ENCODE data around the gene P3H4. TPM values are rescaled to one million over a fixed set of nuclear protein-coding genes. Genes with fewer than 3 reads are reported as not detected.

P3H4 gene
- total and polyA plus RNA-seq, 10 of the 15 experiments (the other 5 are each of a cell fraction or from before 2014, with no cell fraction given): 0.32 to 1.1 (median 0.64) TPM; not detected in 1

- TF ChIP-seq PKNOX1 (IDR thresholded peaks at IDR 0.05) (no peak), TCF3 (IDR thresholded peaks at IDR 0.05; ENCODE audit: borderline replicate concordance, insufficient read depth, low read depth, low read length) (0 out of 2 replicates have a peak, but pooled peaks have one; percentile 36), EP300 (IDR thresholded peaks at IDR 0.05; ENCODE audit: borderline replicate concordance in 1 of 2, control insufficient read depth in 1 of 2, low read depth in 2 of 2, low read length in 2 of 2) (no peak), ZNF274 (IDR thresholded peaks at IDR 0.05; ENCODE audit: insufficient read depth, insufficient read length) (no peak), CTCF (IDR thresholded peaks at IDR 0.05 in 2 of 3, conservative IDR thresholded peaks at IDR 0.05 in 1 of 3; ENCODE audit: control insufficient read depth in 2 of 3, extremely low read depth in 1 of 3, insufficient read depth in 1 of 3, low read depth in 3 of 3, low read length in 3 of 3) (peak; percentile 92 to 96 (median 95)), RAD21 (IDR thresholded peaks at IDR 0.05; ENCODE audit: insufficient read depth, low read depth, low read length) (peak; percentile 90), CEBPB (IDR thresholded peaks at IDR 0.05; ENCODE audit: borderline replicate concordance in 1 of 2, low read depth in 2 of 2, low read length in 2 of 2) (no peak), JUND (IDR thresholded peaks at IDR 0.05; ENCODE audit: low read depth, low read length) (no peak), PAX8 (IDR thresholded peaks at IDR 0.05) (no peak), HDAC2 (IDR thresholded peaks at IDR 0.05) (no peak), MAX (IDR thresholded peaks at IDR 0.05; ENCODE audit: low read depth, low read length) (no peak), CHD1 (IDR thresholded peaks at IDR 0.05; ENCODE audit: low read depth, low read length) (no peak), RFX5 (IDR thresholded peaks at IDR 0.05; ENCODE audit: low read depth, low read length) (no peak), NKRF (conservative IDR thresholded peaks at IDR 0.05) (no peak), MEF2A (IDR thresholded peaks at IDR 0.05; ENCODE audit: insufficient read depth, low read depth, low read length) (no peak), NR2C2 (IDR thresholded peaks at IDR 0.05; ENCODE audit: borderline replicate concordance, control insufficient read depth, insufficient read length, low read depth) (no peak), RELB (IDR thresholded peaks at IDR 0.05; ENCODE audit: low read depth) (no peak), MLLT1 (IDR thresholded peaks at IDR 0.05) (no peak), STAT1 (conservative IDR thresholded peaks at IDR 0.05) (no peak), TCF12 (IDR thresholded peaks at IDR 0.05; ENCODE audit: low read depth, low read length) (no peak)
Measured at GRCh38 chr17:41801374-41802271, 10.1 kb downstream of the P3H4 start (continued).

All from GM12878 (cell line).